Measurements from ENCODE around the gene ST7. TPM values are rescaled to one million over a fixed set of nuclear protein-coding genes. Genes with fewer than 3 reads are reported as not detected.

The ST7 gene
- polyA plus RNA-seq, 2 of the 4 experiments (the other 2 are of a cell fraction), result 16.2 to 26.0 TPM

DNA sequence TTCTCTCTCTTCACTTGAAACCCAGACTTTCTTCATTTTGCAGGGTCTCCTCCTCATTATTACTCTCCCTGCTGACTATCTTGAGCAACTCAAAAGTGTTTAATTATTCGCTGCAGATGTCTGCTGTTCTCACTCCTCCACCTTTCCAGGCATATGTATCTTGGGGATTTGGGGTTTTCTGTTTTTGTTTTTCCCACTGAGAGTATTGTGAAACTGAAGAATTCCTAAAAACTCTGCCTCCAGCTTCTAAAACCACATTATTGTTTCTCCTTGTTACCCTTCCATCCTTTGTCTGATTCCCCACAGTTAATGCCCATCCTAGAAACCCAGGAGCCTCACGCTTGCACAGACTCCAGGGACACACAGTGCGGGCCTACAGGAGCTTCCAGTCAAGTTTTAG, 318.3 kb downstream of the ST7 start:
- Histone ChIP-seq H3K4me3 (no peak overlapping the region), H3K27ac (no peak overlapping the region), H3K4me2 (no peak overlapping the region), H3K4me1 (peaks cover 15% of the 10 kb centered on the region), H3K9me3 (no peaks in the 10 kb centered on the region)
- DNase-seq (ENCODE audit: low read depth in 1 of 2, low spot score in 1 of 2), result no peak
- ChIA-PET POLR2A (no interaction called here), CTCF (interaction anchor here (1.0 kb wide), 1 partner anchor 59 kb away, joined by 3 read pairs; no protein-coding TSS in a partner anchor)
- ATAC-seq, result no peak
- TF ChIP-seq BHLHE40 (IDR thresholded peaks at IDR 0.05; ENCODE audit: low read depth, low read length), result no peak
- TF ChIP-seq CEBPB (IDR thresholded peaks at IDR 0.05), result no peak
- TF ChIP-seq, protein P1, sequence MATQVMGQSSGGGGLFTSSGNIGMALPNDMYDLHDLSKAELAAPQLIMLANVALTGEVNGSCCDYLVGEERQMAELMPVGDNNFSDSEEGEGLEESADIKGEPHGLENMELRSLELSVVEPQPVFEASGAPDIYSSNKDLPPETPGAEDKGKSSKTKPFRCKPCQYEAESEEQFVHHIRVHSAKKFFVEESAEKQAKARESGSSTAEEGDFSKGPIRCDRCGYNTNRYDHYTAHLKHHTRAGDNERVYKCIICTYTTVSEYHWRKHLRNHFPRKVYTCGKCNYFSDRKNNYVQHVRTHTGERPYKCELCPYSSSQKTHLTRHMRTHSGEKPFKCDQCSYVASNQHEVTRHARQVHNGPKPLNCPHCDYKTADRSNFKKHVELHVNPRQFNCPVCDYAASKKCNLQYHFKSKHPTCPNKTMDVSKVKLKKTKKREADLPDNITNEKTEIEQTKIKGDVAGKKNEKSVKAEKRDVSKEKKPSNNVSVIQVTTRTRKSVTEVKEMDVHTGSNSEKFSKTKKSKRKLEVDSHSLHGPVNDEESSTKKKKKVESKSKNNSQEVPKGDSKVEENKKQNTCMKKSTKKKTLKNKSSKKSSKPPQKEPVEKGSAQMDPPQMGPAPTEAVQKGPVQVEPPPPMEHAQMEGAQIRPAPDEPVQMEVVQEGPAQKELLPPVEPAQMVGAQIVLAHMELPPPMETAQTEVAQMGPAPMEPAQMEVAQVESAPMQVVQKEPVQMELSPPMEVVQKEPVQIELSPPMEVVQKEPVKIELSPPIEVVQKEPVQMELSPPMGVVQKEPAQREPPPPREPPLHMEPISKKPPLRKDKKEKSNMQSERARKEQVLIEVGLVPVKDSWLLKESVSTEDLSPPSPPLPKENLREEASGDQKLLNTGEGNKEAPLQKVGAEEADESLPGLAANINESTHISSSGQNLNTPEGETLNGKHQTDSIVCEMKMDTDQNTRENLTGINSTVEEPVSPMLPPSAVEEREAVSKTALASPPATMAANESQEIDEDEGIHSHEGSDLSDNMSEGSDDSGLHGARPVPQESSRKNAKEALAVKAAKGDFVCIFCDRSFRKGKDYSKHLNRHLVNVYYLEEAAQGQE (IDR thresholded peaks at IDR 0.05), result no peak
- TF ChIP-seq, protein P2, sequence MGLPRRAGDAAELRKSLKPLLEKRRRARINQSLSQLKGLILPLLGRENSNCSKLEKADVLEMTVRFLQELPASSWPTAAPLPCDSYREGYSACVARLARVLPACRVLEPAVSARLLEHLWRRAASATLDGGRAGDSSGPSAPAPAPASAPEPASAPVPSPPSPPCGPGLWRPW (IDR thresholded peaks at IDR 0.05), result no peak
- TF ChIP-seq NPAS2 (CRISPR knock-in tag; IDR thresholded peaks at IDR 0.05; ENCODE audit: borderline replicate concordance), result no peak
- no peak for TF ChIP-seq NR3C1 (IDR thresholded peaks at IDR 0.05)
- no peak for TF ChIP-seq TFCP2L1 (CRISPR knock-in tag; IDR thresholded peaks at IDR 0.05)
- no peak for TF ChIP-seq EP300 (IDR thresholded peaks at IDR 0.05)
- TF ChIP-seq HOXA7 (CRISPR knock-in tag; IDR thresholded peaks at IDR 0.05), result no peak
- TF ChIP-seq, protein P3, sequence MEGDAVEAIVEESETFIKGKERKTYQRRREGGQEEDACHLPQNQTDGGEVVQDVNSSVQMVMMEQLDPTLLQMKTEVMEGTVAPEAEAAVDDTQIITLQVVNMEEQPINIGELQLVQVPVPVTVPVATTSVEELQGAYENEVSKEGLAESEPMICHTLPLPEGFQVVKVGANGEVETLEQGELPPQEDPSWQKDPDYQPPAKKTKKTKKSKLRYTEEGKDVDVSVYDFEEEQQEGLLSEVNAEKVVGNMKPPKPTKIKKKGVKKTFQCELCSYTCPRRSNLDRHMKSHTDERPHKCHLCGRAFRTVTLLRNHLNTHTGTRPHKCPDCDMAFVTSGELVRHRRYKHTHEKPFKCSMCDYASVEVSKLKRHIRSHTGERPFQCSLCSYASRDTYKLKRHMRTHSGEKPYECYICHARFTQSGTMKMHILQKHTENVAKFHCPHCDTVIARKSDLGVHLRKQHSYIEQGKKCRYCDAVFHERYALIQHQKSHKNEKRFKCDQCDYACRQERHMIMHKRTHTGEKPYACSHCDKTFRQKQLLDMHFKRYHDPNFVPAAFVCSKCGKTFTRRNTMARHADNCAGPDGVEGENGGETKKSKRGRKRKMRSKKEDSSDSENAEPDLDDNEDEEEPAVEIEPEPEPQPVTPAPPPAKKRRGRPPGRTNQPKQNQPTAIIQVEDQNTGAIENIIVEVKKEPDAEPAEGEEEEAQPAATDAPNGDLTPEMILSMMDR (IDR thresholded peaks at IDR 0.05), result no peak
- no peak for TF ChIP-seq NFE2L2 (conservative IDR thresholded peaks at IDR 0.05; ENCODE audit: low read length)
- TF ChIP-seq HEYL (CRISPR knock-in tag; IDR thresholded peaks at IDR 0.05), result no peak
- TF ChIP-seq JUNB (IDR thresholded peaks at IDR 0.05), result no peak
- no peak for FAIRE-seq
- WGBS (ENCODE audit: missing lambda C conversion rate), result 85% methylated on average over 3 of the region's 3 CpGs

DNA sequence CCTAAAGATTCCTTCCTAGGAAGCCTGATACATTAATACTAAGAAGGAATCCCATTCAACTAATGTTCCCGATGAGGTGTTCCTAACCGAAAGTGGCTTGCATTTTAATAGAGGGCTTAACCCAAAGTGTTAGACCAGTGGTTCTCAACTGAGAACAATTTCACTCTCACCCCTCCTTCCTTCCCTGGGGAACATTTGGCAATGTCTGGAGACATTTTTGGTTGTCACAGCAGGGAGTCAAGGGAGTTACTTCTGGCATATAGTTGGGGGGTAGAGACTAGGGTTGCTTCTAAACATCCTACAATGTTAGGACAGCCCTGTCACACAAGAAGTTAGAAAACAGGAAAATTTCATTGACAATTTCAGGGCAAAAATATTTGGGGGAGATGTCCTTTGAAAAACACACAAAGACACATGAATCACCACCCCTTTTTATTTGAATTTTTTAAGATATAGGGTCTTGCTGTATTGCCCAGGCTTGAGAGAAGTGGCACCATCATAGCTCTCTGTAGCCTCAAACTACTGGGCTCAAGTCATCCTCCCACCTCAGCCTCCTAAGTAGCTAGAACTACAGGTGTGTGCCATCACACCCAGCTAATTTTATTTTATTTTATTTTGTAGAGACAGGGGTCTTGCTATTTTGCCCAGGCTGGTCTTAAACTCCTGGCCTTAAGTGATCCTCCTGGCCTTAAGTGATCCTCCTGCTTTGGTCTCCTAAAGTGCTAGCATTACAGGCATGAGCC, 318.9 kb downstream of the ST7 start:
- H3K9me3 ChIP-seq, result no peaks in the 10 kb centered on the region
- FAIRE-seq (no peak), DNase-seq (ENCODE audit: low read depth in 1 of 2, low spot score in 1 of 2) (no peak), ATAC-seq (no peak)
- TF ChIP-seq MAZ (IDR thresholded peaks at IDR 0.05; ENCODE audit: borderline replicate concordance, low read depth, low read length), result no peak
- no peak for TF ChIP-seq CHD2 (IDR thresholded peaks at IDR 0.05; ENCODE audit: low read length, partially characterized antibody)
- TF ChIP-seq GATA3 (IDR thresholded peaks at IDR 0.05; ENCODE audit: borderline replicate concordance), result no peak
- TF ChIP-seq, protein P4, sequence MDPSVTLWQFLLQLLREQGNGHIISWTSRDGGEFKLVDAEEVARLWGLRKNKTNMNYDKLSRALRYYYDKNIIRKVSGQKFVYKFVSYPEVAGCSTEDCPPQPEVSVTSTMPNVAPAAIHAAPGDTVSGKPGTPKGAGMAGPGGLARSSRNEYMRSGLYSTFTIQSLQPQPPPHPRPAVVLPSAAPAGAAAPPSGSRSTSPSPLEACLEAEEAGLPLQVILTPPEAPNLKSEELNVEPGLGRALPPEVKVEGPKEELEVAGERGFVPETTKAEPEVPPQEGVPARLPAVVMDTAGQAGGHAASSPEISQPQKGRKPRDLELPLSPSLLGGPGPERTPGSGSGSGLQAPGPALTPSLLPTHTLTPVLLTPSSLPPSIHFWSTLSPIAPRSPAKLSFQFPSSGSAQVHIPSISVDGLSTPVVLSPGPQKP (IDR thresholded peaks at IDR 0.05; ENCODE audit: low read depth, low read length), result no peak
- TF ChIP-seq FOSB (CRISPR knock-in tag; IDR thresholded peaks at IDR 0.05), result no peak
- no peak for TF ChIP-seq KDM5A (IDR thresholded peaks at IDR 0.05)
- no peak for TF ChIP-seq ZNF302 (CRISPR knock-in tag; IDR thresholded peaks at IDR 0.05)
- no peak for TF ChIP-seq HDAC2 (IDR thresholded peaks at IDR 0.05)
- TF ChIP-seq BHLHE40 (IDR thresholded peaks at IDR 0.05; ENCODE audit: low read depth, low read length), result no peak
- TF ChIP-seq JUNB (IDR thresholded peaks at IDR 0.05), result no peak
- TF ChIP-seq MYC (IDR thresholded peaks at IDR 0.05; ENCODE audit: borderline replicate concordance, low read length), result no peak
- no peak overlapping the region for H3K4me2 ChIP-seq
- no peak overlapping the region for H3K4me3 ChIP-seq
- CTCF ChIA-PET, result interaction anchor here (1.0 kb wide), 1 partner anchor 59 kb away, joined by 3 read pairs; no protein-coding TSS in a partner anchor
- peaks cover 15% of the 10 kb centered on the region for H3K4me1 ChIP-seq
- 94% methylated on average over 2 of the region's 2 CpGs for WGBS (ENCODE audit: missing lambda C conversion rate)
- POLR2A ChIA-PET, result no interaction called here
- no peak overlapping the region for H3K27ac ChIP-seq
